CD4-positive, alpha-beta T cell treated with Interleukin-6 at 100 ng/mL for 8 hours (primary cell): ENCODE data around the gene TNC.

Source experiments
- DNase-seq: peaks from one replicate; pipeline ENCODE4 v3.0.0-alpha.2; 2020; ENCODE audit warnings: mixed read lengths, low spot score

Gene TNC

DNA sequence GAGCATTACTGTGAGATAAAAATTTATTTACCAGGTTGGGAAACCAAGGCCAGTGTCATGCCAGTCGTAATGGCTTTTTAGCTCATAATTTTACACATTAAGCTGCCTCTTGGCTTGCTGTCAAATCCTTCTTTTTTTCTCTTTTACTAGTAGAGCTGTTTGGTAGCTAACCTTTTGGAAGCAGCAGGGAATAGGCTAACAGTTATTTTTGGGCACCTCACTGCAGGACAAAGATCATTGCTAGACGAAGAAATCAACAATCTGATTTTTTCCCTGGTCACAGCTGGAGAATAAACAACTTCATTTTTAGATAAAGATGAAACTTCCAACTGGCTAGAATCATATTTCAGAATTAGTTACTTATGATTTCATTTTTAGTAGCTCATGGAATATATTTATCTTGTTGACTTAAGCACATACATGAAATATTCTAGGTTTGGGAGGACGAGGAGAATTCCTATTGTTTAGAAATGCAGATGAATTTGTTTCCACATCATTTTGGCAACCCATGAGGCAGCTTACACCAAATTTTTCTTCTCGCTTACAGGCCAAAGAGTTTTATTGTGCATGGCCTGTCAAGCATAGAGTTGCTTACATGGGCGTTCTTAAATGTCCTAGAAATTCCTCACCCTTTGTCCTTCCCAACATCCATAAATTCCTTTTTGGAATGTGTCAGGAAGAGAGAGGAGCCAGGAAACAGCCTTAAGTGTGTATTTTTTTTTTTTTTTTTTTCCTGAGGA lies 19.6 kb downstream of the TNC start:
- DNase-seq, result no peak

- DNase-seq, result no peak
These were observed 24.4 kb downstream of the TNC start for GRCh38 chr9:115093520-115093919.

GRCh38 chr9:115090486-115090885 lies 27.5 kb downstream of the TNC start:
- no peak for DNase-seq

- DNase-seq, result no peak
These were observed 29.1 kb downstream of the TNC start for GRCh38 chr9:115088860-115089259.

DNA sequence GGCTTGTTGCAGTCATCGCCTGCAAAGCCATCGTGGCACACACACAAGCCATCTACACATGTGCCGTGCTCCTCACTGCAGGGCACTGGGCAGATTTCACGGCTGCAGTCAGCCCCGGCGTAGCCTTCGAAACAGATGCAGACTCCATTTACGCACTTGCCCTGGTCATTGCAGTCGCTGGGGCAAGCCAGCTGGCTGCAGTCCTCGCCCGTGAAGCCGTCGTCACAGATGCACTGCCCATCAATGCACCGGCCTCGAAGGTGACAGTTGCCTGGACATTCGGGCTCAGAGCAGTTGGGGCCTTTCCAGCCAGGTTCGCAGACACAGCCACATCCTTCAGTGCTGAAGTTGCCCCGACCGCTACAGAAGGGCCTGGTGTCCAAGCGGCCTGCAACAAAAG lies 31.1 kb downstream of the TNC start:
- DNase-seq, result no peak

GRCh38 chr9:115086461-115086860 lies 31.5 kb downstream of the TNC start:
- DNase-seq, result no peak

- DNase-seq, result no peak
These were observed 32.1 kb downstream of the TNC start for GRCh38 chr9:115085773-115086377.

DNA sequence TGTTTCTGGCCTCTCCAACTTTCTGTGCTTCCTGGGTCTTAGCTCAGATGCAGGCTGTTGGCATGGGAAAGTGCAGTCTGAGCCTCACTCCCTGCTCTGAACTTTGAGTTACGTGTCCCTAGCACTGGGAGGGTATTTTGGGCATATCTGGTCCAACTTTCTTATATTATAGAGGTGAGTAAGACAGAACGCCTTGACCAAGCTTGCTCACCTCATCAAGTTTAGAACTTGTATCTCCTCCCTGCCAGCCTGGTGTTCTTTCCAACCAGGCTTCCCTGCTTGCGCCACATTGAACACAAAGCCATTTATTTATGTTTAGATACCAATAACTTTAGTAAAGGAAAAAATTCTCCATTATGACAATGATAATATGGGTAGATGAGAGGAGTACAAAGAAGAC lies 33.2 kb downstream of the TNC start:
- DNase-seq, result no peak

- no peak for DNase-seq
These were observed 33.8 kb downstream of the TNC start for GRCh38 chr9:115084157-115084556.

DNA sequence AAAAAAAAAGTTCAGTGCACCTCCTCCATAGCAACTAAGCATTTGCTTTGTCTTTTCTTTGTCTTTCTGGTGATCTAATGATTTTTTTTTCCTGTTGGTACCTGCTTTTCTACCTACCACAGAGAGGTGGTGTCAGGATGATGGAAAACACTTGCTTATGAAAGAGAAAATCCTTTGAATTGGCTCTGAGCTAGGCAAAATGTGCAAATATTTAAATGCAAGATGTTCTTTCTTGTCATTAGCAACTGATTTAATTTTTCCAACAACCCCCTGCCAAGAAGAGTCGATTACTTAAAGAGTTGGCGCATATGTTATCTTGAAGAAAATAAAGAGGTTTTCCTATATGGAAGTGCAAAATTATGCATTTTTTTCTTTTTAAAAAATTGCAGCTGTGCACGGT lies 37.7 kb downstream of the TNC start:
- DNase-seq, result no peak

DNA sequence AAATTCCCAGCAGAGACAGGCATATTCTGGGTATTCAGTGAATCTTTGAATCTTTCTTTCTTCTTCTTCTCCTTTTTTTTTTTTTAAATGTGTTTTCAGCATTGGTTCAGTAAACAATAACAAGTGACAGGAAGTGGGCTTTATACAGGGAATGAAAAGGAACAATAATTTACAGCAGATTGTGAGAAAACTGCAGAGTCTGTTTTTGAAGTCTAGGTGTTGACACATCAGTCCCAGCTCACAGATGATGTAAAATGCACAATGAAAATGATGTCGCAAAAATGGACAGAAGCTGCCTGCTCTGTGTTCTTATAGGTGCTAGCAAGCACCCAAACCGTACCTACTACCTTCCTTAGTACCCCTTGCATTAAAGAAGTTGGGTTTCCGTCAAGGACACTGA lies 38.8 kb downstream of the TNC start:
- DNase-seq, result no peak

DNA sequence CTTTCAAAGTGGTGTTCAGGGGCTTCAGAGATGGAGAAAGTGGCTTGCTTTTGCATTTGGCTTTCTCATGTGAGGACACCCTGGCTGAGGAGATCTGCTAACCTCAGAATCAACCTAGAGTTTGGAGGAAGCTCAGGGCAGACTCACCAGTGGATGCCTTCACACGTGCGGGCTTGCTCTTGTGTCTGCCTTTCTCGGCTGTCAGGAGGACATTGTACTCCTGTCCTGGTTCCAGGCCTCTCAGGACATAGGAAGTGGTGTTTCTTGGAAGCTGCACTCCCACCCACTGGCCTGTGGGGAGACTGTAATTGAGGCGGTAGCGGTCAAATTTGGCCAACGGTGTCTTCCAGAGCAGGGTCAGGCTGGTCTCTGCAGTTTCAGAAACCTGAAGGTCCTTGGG lies 44.5 kb downstream of the TNC start:
- no peak for DNase-seq

DNA sequence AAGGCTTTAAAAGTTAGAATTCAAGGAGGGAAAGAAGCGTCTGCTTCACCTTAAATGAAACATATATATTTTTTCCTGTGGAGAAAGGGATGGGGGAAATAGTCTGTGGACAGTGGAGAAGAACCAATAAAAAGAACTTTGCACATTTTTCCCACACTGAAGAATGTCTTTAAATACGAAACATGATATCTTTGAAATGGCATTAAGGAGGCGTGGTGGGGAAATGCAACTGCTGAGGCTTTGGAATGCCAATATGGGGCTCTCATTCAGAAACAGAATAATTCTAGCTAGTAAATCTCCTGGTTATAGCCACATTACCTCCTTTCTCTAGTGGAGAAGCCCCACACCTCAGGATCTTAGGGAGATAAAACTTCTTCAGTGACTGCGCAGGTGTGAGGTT lies 46.8 kb downstream of the TNC start:
- DNase-seq, result no peak

GRCh38 chr9:115069771-115070170 lies 48.2 kb downstream of the TNC start:
- no peak for DNase-seq

GRCh38 chr9:115069302-115069701 lies 48.7 kb downstream of the TNC start:
- DNase-seq, result no peak

DNA sequence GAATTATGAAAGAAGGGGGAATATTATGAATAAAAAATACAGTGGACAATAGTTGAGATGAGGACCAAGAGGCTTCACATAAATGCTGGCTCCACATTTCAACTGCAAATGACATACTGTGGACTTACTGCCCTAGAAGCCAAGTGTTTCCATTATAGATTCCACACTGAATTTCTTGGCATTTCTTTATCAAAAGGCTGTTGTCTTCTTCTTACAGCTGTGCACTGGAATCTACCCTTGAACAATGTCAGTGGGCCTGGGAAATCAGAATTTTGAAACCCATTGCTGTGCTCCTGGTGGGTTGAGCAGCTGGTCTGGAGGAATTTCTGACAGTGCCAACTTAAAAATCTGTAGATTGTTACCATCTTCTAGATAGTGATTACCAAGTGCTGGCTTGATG lies 49.9 kb downstream of the TNC start:
- no peak for DNase-seq

GRCh38 chr9:115063058-115063845 lies 54.7 kb downstream of the TNC start:
- DNase-seq, result no peak

- no peak for DNase-seq
These were observed 59.2 kb downstream of the TNC start for GRCh38 chr9:115058684-115059315.

- no peak for DNase-seq
These were observed 59.8 kb downstream of the TNC start for GRCh38 chr9:115058175-115058574.

DNA sequence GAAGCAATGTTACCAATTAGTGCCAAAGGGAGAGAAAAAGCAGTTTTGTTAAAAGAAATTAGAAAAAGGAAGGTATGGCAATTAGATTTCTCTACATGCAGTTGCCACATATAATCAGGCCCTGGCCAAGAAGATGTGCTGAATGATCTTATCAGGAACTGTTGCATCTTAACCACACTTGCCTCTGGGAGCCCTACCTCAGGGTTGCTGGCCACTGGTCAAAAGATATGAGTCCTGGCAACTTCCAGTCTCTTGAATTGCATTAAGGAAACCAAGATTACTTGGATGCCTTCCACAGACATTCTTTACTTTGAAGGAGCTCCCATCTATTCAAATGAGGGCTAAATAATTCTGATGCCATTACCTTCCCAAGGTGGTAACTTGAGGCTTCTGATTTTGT lies 60.4 kb downstream of the TNC start:
- no peak for DNase-seq

DNA sequence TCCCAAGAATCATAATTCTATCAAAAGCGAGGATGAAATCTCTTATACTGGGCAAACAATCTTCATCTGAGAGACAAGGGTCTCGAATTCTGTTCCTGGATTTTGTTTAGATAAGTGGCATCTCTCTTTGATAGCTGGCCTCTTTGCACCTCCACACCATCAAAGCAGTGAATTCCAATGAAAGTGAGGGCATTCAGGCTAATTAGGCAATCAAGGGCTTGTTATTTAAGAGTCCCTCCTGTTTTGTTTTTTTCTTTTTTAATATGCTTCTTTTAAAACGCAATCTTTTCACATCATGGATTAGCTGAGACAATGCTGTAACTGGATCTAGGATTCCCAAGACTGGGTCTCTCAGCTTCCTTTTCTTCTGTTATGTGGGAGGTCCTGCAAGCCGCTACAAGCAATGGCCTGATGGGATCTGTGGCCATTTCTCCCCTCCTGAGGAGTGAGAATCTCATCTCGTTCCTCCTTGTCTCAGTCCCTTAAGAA lies 67.9 kb downstream of the TNC start:
- DNase-seq, result no peak

DNA sequence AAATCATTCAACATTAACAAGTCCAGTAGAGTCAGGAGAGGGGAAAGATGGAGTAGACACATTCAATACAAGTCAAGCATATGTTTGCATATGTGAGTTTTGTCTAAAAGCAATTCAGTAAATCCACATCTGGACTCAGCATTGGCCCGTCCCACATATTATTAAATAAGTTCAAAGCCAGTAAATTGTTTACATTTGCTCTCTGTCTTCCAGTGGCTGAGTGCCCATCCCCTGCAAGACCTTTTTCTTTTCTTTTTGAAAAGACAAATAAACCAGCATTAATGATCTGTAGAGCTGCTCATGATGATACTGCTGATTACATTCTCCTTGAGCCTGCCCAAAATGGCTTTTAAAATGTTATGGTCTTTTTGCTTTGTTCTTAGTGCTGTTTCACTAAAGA lies 71.1 kb downstream of the TNC start:
- DNase-seq, result no peak

DNA sequence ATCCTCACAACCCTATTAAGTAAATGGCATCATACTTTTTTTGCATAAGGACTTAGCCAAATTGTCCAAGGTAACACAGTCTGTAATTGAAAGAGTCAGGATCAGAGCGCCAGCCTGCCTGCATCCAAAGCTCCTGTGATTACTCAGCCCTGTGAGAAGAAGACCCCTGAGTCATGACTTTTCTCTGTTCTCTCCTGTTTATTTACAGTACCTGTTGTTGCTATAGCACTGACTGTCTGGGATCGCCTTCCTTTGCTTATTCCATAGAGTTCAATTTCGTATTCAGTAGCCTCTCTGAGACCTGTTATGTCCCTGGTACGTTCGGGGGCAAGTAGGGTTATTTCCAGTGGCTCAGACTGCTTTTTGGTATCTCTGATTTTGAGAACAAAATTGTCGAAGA lies 71.8 kb downstream of the TNC start:
- DNase-seq, result no peak
